ENCODE results near the gene MAP4K1. TPM values are rescaled to one million over a fixed set of nuclear protein-coding genes. Genes with fewer than 3 reads are reported as not detected.

Gene MAP4K1
- total RNA-seq, 1 experiment from 2014 or later, result 0.56 TPM

- Mint-ChIP-seq H3K4me1 (ENCODE audit: insufficient read depth, unreplicated experiment) (peaks cover 8% of the 10 kb centered on the region), H3K9me3 (ENCODE audit: unreplicated experiment) (no peaks in the 10 kb centered on the region), H3K27me3 (ENCODE audit: insufficient read depth, unreplicated experiment) (no peaks in the 10 kb centered on the region), H3K27ac (ENCODE audit: low read depth, unreplicated experiment) (no peak overlapping the region), H3K4me3 (ENCODE audit: unreplicated experiment) (no peak overlapping the region), H3K36me3 (ENCODE audit: insufficient read depth, unreplicated experiment) (peaks cover 5% of the 10 kb centered on the region)
- DNase-seq (ENCODE audit: unreplicated experiment), result no peak
- BruUV-seq (replicated peaks), result no TSS peak
- no peak for TF ChIP-seq CTCF (IDR thresholded peaks at IDR 0.05; ENCODE audit: unreplicated experiment)
- intact Hi-C loops (cut with micrococcal nuclease), result no loop called here
- CTCF ChIA-PET, result interaction anchor here (0.6 kb wide), 1 partner anchor 223 kb away, joined by 3 read pairs; no protein-coding TSS in a partner anchor
- POLR2A ChIA-PET, result interaction anchor here (0.6 to 1.1 kb wide), 2 partner anchors 41 to 43 kb away, joined by 3 read pairs; partner anchors contain the start of gene EIF3K
Observed at GRCh38 chr19:38577826-38578225, 39.9 kb downstream of the MAP4K1 start.

- Mint-ChIP-seq H3K4me1 (ENCODE audit: insufficient read depth, unreplicated experiment) (no peaks in the 10 kb centered on the region), H3K36me3 (ENCODE audit: insufficient read depth, unreplicated experiment) (no peaks in the 10 kb centered on the region), H3K27me3 (ENCODE audit: insufficient read depth, unreplicated experiment) (no peaks in the 10 kb centered on the region), H3K9me3 (ENCODE audit: unreplicated experiment) (no peaks in the 10 kb centered on the region), H3K4me3 (ENCODE audit: unreplicated experiment) (no peak overlapping the region), H3K27ac (ENCODE audit: low read depth, unreplicated experiment) (no peak overlapping the region)
- no TSS peak for BruUV-seq (replicated peaks)
- DNase-seq (ENCODE audit: unreplicated experiment), result no peak
- no peak for TF ChIP-seq CTCF (IDR thresholded peaks at IDR 0.05; ENCODE audit: unreplicated experiment)
- ChIA-PET CTCF (interaction anchor here (0.6 to 1.9 kb wide), 2 partner anchors 14 to 27 kb away, joined by 3 to 4 read pairs; no protein-coding TSS in a partner anchor), POLR2A (interaction anchor here (1.8 kb wide), 1 partner anchor 8 kb away, joined by 5 read pairs; no protein-coding TSS in a partner anchor)
- intact Hi-C loops (cut with micrococcal nuclease), result no loop called here
Observed at GRCh38 chr19:38571682-38572081, 46.1 kb downstream of the MAP4K1 start.

- Mint-ChIP-seq H3K36me3 (ENCODE audit: insufficient read depth, unreplicated experiment) (no peaks in the 10 kb centered on the region), H3K4me1 (ENCODE audit: insufficient read depth, unreplicated experiment) (no peaks in the 10 kb centered on the region), H3K9me3 (ENCODE audit: unreplicated experiment) (no peaks in the 10 kb centered on the region), H3K27ac (ENCODE audit: low read depth, unreplicated experiment) (no peak overlapping the region), H3K27me3 (ENCODE audit: insufficient read depth, unreplicated experiment) (no peaks in the 10 kb centered on the region), H3K4me3 (ENCODE audit: unreplicated experiment) (no peak overlapping the region)
- DNase-seq (ENCODE audit: unreplicated experiment), result no peak
- CTCF ChIA-PET, result interaction anchor here (0.6 to 0.7 kb wide), 3 partner anchors 14 to 333 kb away, joined by 3 to 4 read pairs (median 3); no protein-coding TSS in a partner anchor
- POLR2A ChIA-PET, result interaction anchor here (0.7 to 1.8 kb wide), 2 partner anchors 10 kb away, joined by 3 to 5 read pairs; no protein-coding TSS in a partner anchor
- intact Hi-C loops (cut with micrococcal nuclease), result no loop called here
- no TSS peak for BruUV-seq (replicated peaks)
- TF ChIP-seq CTCF (IDR thresholded peaks at IDR 0.05; ENCODE audit: unreplicated experiment), result no peak
Observed at GRCh38 chr19:38569368-38569983, 48.3 kb downstream of the MAP4K1 start.

GRCh38 chr19:38565691-38566105 lies 52.1 kb downstream of the MAP4K1 start:
- H3K27me3 Mint-ChIP-seq (ENCODE audit: insufficient read depth, unreplicated experiment), result no peaks in the 10 kb centered on the region
- DNase-seq (ENCODE audit: unreplicated experiment), result no peak
- ChIA-PET CTCF (interaction anchor here (0.8 kb wide), 1 partner anchor 69 kb away, joined by 6 read pairs; no protein-coding TSS in a partner anchor), POLR2A (no interaction called here)
- H3K9me3 Mint-ChIP-seq (ENCODE audit: unreplicated experiment), result no peaks in the 10 kb centered on the region
- BruUV-seq (replicated peaks), result no TSS peak
- intact Hi-C loops (cut with micrococcal nuclease), result no loop called here
- no peak overlapping the region for H3K4me3 Mint-ChIP-seq (ENCODE audit: unreplicated experiment)
- H3K36me3 Mint-ChIP-seq (ENCODE audit: insufficient read depth, unreplicated experiment), result no peaks in the 10 kb centered on the region
- peaks cover 17% of the 10 kb centered on the region for H3K4me1 Mint-ChIP-seq (ENCODE audit: insufficient read depth, unreplicated experiment)
- no peak for TF ChIP-seq CTCF (IDR thresholded peaks at IDR 0.05; ENCODE audit: unreplicated experiment)
- H3K27ac Mint-ChIP-seq (ENCODE audit: low read depth, unreplicated experiment), result no peak overlapping the region
